HepG2 (cell line): Measurements from ENCODE around the gene DAG1. TPM values are rescaled to one million over a fixed set of nuclear protein-coding genes. Genes with fewer than 3 reads are reported as not detected.

Experiments
- ATAC-seq: fragments of 200-7000 bp; cut with Tn5 transposase; 3 replicates; pipeline ENCODE4 v1.9.1; 2020; ENCODE audit warnings: mild to moderate bottlenecking, moderate library complexity
- BruUV-seq: library from RNA; stranded (reverse); fragments of 400-500 nt; replicated peaks from 2 replicates; lab custom pipeline; 2021; lab: Mats Ljungman, UMichigan
- CTCF ChIA-PET: fragments of 300-600 bp; formaldehyde crosslinking; extraction: SDS; loops from one replicate; lab custom pipeline; 2021; ENCODE audit warnings: low total read pairs, inconsistent platforms, low intra/inter-chr PET ratio; lab: Yijun Ruan, JAX
- POLR2A ChIA-PET: fragments of 350-600 bp; sonication (Branson Sonifier 250); formaldehyde crosslinking; loops from one replicate; lab custom pipeline; 2020; ENCODE audit warnings: antibody characterized with exemption, inconsistent platforms; lab: Yijun Ruan, JAX
- DNase-seq: peaks from one replicate; pipeline ENCODE4 v3.0.0-alpha.2; 2015; ENCODE audit warnings: low spot score
- FAIRE-seq: peaks from 3 replicates; lab custom pipeline; 2011; peaks lifted over from hg19 to GRCh38; lab: Jason Lieb, UNC
- H2AFZ ChIP-seq: one replicate; pipeline ENCODE4 v1.6.1; 2011; ENCODE audit warnings: low read length, inconsistent platforms
- H3K27ac ChIP-seq: fragments of 300-600 bp; 3 replicates; pipeline ENCODE4 v1.8.0; 2011; ENCODE audit warnings: mixed run types, mild to moderate bottlenecking, mixed read lengths, low read length, inconsistent platforms; ENCODE audit not compliant: insufficient read depth; ENCODE audit errors: extremely low read length
- H3K27me3 ChIP-seq, 2 experiments: fragments of 200-600 bp in 1 of 2; 2 replicates in 1 of 2; 3 replicates in 1 of 2; pipeline versions ENCODE4 v1.6.0 to v1.8.0; 2011; ENCODE audit warnings: low read length in 2 of 2, mild to moderate bottlenecking in 2 of 2, moderate library complexity in 2 of 2, inconsistent platforms in 1 of 2; ENCODE audit not compliant: insufficient read depth in 2 of 2, control insufficient read depth in 1 of 2
- H3K36me3 ChIP-seq, 2 experiments: fragments of 200-600 bp in 1 of 2; replicated peaks in 1 of 2; 2 replicates in 1 of 2; 3 replicates in 1 of 2; pipeline versions ENCODE4 v1.5.1 to v1.8.0; 2011; ENCODE audit warnings: low read length in 2 of 2, inconsistent platforms in 1 of 2; ENCODE audit not compliant: insufficient read depth in 2 of 2, control insufficient read depth in 1 of 2
- H3K4me1 ChIP-seq: 2 replicates; pipeline ENCODE4 v1.5.1; 2012; ENCODE audit warnings: low read length, inconsistent platforms; ENCODE audit not compliant: insufficient read depth
- H3K4me2 ChIP-seq: 2 replicates; pipeline ENCODE4 v1.6.0; 2011; ENCODE audit warnings: low read depth, low read length, inconsistent platforms
- H3K4me3 ChIP-seq, 3 experiments: fragments of 200-600 bp in 1 of 3; sonication (generic), shearing (Covaris generic) in 1 of 3; replicated peaks in 1 of 3; 2 replicates each; pipeline ENCODE4 v1.5.1; 2011 to 2016; ENCODE audit warnings: low read length in 3 of 3, inconsistent platforms in 2 of 3, low read depth in 2 of 3, mild to moderate bottlenecking in 2 of 3, control low read depth in 1 of 3, mixed read lengths in 1 of 3; ENCODE audit not compliant: insufficient read depth in 1 of 3
- H3K79me2 ChIP-seq: one replicate; pipeline ENCODE4 v1.6.1; 2011; ENCODE audit warnings: low read length, inconsistent platforms; ENCODE audit not compliant: insufficient read depth
- H3K9ac ChIP-seq: 2 replicates; pipeline ENCODE4 v1.6.0; 2011; ENCODE audit warnings: mild to moderate bottlenecking, low read depth, low read length, inconsistent platforms; ENCODE audit not compliant: insufficient read depth
- H3K9me3 ChIP-seq: 2 replicates; pipeline ENCODE4 v1.5.1; 2012; ENCODE audit warnings: mild to moderate bottlenecking, low read length
- H4K20me1 ChIP-seq: 2 replicates; pipeline ENCODE4 v1.6.0; 2011; ENCODE audit warnings: inconsistent platforms, mild to moderate bottlenecking, low read length, moderate library complexity; ENCODE audit not compliant: insufficient read depth
- RNF2 ChIP-seq: fragments of 450-650 bp; conservative IDR thresholded peaks from 2 replicates; pipeline ENCODE4 v1.6.1; 2016; ENCODE audit warnings: low read depth
- SCMH1 ChIP-seq: sonication (generic); formaldehyde crosslinking; IDR thresholded peaks from 2 replicates; pipeline ENCODE4 v1.9.0; 2021; ENCODE audit warnings: missing genetic modification reagents, mild to moderate bottlenecking, borderline replicate concordance
- ZBTB1 ChIP-seq: sonication (generic); formaldehyde crosslinking; IDR thresholded peaks from 2 replicates; pipeline ENCODE4 v1.4.0; 2020; ENCODE audit warnings: missing genetic modification reagents, borderline replicate concordance
- ZEB1 ChIP-seq: IDR thresholded peaks from 2 replicates; pipeline ENCODE4 v1.6.1; 2012; ENCODE audit warnings: mild to moderate bottlenecking, low read depth, inconsistent platforms; ENCODE audit not compliant: insufficient replicate concordance
- ZFP36 ChIP-seq: fragments of 150-350 bp; IDR thresholded peaks from 2 replicates; pipeline ENCODE4 v1.6.1; 2018; ENCODE audit warnings: borderline replicate concordance, low read length, low read depth; ENCODE audit not compliant: partially characterized antibody
- ZNF549 ChIP-seq: sonication (generic); formaldehyde crosslinking; IDR thresholded peaks from 2 replicates; pipeline ENCODE4 v1.5.0; 2020; ENCODE audit warnings: missing genetic modification reagents
- WGBS: methylation state at CpG from one replicate; pipeline ENCODE4 v1.1.6; 2017; ENCODE audit warnings: low lambda C conversion rate; 5-methylcytosine and 5-hydroxymethylcytosine counted together
- in situ Hi-C: cut with HindIII; loops from 2 replicates; pipeline ENCODE4 v1.10.0; 2017; ENCODE audit warnings: low pct_unique_long_range_greater_than_20kb; ENCODE audit not compliant: extremely low pct_ligation_motif_present
- intact Hi-C: fragments of 100-400 bp; cut with micrococcal nuclease; formaldehyde crosslinking; loops from one replicate; pipeline ENCODE4 v1.10.0; 2022; ENCODE audit not compliant: unreplicated experiment
- polyA plus RNA-seq, 8 experiments: library from polyadenylated mRNA; depleted of rRNA in 3 of 8; stranded (reverse) in 7 of 8; unstranded in 1 of 8; fragments of >200 nt; fragmentation: Illumina TruSeq in 4 of 8; extraction: Trizol in 4 of 8; gene quantifications; 2 replicates each; pipeline versions ENCODE4 v1.2.1 to v1.2.3, GENCODE V29; 2011 to 2016; ENCODE audit warnings: low read depth in 4 of 8, missing spikeins in 1 of 8, mixed read lengths in 1 of 8; ENCODE audit not compliant: insufficient read depth in 1 of 8
- total RNA-seq, 5 experiments: library from RNA; depleted of rRNA; stranded (reverse); fragments of >200 nt; fragmentation: Illumina TruSeq; extraction: Trizol; gene quantifications; 2 replicates each; pipeline ENCODE4 v1.2.3, GENCODE V29; 2016; ENCODE audit warnings: low read depth in 1 of 5
- TF ChIP-seq, protein P1 (sequence below): sonication (generic); formaldehyde crosslinking; IDR thresholded peaks from 2 replicates; pipeline ENCODE4 v1.4.0; 2020; ENCODE audit warnings: missing genetic modification reagents
- TF ChIP-seq, protein P2 (sequence below): sonication (generic); formaldehyde crosslinking; IDR thresholded peaks from 2 replicates; pipeline ENCODE4 v1.9.0; 2021; ENCODE audit warnings: missing genetic modification reagents, borderline replicate concordance

Gene DAG1
- total and polyA plus RNA-seq, 2 of the 13 experiments (the other 11 are each of a cell fraction or from before 2014, with no cell fraction given), result 47.3 to 50.4 TPM

- FAIRE-seq, result no peak
These were observed 24.7 kb upstream of the DAG1 start for GRCh38 chr3:49445391-49445790.

More at GRCh38 chr3:49445391-49445790, 24.7 kb upstream of the DAG1 start:
- no peaks in the 10 kb centered on the region for H4K20me1 ChIP-seq
- TF ChIP-seq ZFP36 (no peak), SCMH1 (CRISPR knock-in tag) (no peak), RNF2 (no peak), ZNF549 (CRISPR knock-in tag) (no peak), ZBTB1 (CRISPR knock-in tag) (no peak), ZEB1 (no peak)
- TF ChIP-seq, protein P1, sequence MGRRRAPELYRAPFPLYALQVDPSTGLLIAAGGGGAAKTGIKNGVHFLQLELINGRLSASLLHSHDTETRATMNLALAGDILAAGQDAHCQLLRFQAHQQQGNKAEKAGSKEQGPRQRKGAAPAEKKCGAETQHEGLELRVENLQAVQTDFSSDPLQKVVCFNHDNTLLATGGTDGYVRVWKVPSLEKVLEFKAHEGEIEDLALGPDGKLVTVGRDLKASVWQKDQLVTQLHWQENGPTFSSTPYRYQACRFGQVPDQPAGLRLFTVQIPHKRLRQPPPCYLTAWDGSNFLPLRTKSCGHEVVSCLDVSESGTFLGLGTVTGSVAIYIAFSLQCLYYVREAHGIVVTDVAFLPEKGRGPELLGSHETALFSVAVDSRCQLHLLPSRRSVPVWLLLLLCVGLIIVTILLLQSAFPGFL (CRISPR knock-in tag), result no peak
- TF ChIP-seq, protein P2, sequence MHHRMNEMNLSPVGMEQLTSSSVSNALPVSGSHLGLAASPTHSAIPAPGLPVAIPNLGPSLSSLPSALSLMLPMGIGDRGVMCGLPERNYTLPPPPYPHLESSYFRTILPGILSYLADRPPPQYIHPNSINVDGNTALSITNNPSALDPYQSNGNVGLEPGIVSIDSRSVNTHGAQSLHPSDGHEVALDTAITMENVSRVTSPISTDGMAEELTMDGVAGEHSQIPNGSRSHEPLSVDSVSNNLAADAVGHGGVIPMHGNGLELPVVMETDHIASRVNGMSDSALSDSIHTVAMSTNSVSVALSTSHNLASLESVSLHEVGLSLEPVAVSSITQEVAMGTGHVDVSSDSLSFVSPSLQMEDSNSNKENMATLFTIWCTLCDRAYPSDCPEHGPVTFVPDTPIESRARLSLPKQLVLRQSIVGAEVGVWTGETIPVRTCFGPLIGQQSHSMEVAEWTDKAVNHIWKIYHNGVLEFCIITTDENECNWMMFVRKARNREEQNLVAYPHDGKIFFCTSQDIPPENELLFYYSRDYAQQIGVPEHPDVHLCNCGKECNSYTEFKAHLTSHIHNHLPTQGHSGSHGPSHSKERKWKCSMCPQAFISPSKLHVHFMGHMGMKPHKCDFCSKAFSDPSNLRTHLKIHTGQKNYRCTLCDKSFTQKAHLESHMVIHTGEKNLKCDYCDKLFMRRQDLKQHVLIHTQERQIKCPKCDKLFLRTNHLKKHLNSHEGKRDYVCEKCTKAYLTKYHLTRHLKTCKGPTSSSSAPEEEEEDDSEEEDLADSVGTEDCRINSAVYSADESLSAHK, result no peak
- H3K36me3 ChIP-seq, result no peaks in the 10 kb centered on the region
- H3K79me2 ChIP-seq, result no peaks in the 10 kb centered on the region
- no peaks in the 10 kb centered on the region for H3K27me3 ChIP-seq
- H3K4me3 ChIP-seq, result no peak overlapping the region
- 71% methylated on average over 5 of the region's 5 CpGs for WGBS
- POLR2A ChIA-PET, result interaction anchor here (1.4 to 2.0 kb wide), 3 partner anchors 16 to 95 kb away, joined by 3 to 8 read pairs (median 8); partner anchors contain the start of genes AMT and NICN1
- no peaks in the 10 kb centered on the region for H3K9me3 ChIP-seq
- H3K9ac ChIP-seq, result no peak overlapping the region
- ATAC-seq (no peak), DNase-seq (no peak)
- BruUV-seq, result no TSS peak
- intact Hi-C loops, result no loop called here
- in situ Hi-C loops, result loop anchor here (25.0 kb wide), 2 partner anchors 108 to 283 kb away; partner anchors contain the start of genes CCDC71, KLHDC8B and USP4
- CTCF ChIA-PET, result no interaction called here
- no peak overlapping the region for H3K27ac ChIP-seq
- H3K4me2 ChIP-seq, result no peak overlapping the region
- no peak overlapping the region for H2AFZ ChIP-seq
- peaks cover 31% of the 10 kb centered on the region for H3K4me1 ChIP-seq
